Activated CD8-positive, alpha-beta memory T cell treated with anti-CD3 and anti-CD28 coated beads for 36 hours (primary cell): ENCODE data around the gene SH3PXD2B. TPM values are rescaled to one million over a fixed set of nuclear protein-coding genes. Genes with fewer than 3 reads are reported as not detected.
"Not testable (repeated sequence)": the region's sequence is repeated elsewhere in the genome, so short reads cannot be mapped to it uniquely, and the experiment has no call there.

Experiments used
- CTCF ChIA-PET: fragments of 350-600 bp; sonication (Branson Sonifier 250); formaldehyde crosslinking; loops from one replicate; lab custom pipeline; 2021; ENCODE audit warnings: antibody characterized with exemption; lab: Charles Lee
- POLR2A ChIA-PET: fragments of 350-600 bp; sonication (Branson Sonifier 250); formaldehyde crosslinking; loops from one replicate; lab custom pipeline; 2021; ENCODE audit warnings: antibody characterized with exemption; lab: Charles Lee
- total RNA-seq, 2 experiments: library from RNA; stranded (reverse); gene quantifications; one replicate each; pipeline ENCODE4 v1.2.3, GENCODE V29; 2021

The SH3PXD2B gene
- total RNA-seq, 2 experiments from 2014 or later: 0.17 to 0.25 TPM

DNA sequence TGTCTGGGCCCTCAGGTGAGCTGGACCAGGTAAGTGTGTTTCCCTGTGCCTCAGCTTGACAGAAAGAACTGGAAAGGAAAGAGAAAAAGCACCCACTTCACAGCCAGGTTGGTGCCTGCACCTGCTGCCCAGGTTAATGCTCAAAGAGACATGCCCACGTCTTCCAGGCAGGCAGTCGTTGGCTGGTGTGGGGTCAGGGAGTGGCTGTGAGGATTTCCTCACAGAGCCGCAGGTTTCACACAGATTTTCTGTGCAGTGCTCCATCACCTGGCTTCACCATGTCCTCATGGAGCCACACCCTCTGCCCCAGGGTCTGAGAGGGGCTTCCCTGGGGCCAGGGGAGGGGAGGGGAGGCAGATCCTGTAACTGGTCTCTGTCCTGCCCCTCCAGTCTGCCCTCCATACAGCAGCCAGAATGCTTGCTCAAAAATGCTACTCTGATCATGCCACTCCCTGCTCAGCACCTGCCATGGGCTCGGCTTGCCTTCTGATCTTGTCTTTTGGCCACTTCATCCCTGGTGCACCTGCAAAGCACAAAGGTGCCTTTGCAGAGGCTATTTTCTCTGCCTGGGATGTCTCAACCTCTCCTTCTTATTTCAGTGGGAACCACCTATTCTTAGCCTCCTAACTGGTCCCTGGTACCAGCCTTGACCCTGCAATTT is 88.2 kb downstream of the SH3PXD2B start:
- ChIA-PET POLR2A (no interaction called here), CTCF (no interaction called here)

DNA sequence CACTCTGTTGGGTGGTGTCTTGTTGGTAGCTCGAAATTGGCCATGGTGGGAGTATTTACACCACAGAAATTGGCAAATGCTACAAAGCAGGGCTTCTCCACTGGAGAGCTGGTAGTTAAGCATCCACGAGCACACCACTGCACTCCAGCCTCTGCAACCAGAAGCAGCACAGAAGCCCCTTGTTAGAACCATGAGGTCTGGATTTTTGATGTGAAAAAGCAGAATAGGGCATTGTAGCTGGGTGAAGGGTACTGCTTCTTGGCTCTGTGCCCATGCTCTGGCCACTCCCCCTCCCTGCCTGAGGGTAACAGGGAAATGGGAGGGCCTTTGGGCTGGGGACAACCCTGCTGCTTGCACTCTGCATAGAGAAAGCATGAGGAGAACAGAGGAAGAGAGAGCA is 89.6 kb downstream of the SH3PXD2B start:
- ChIA-PET POLR2A (no interaction called here), CTCF (interaction anchor here (1.3 kb wide), 1 partner anchor 87 kb away, joined by 3 read pairs; no protein-coding TSS in a partner anchor)

DNA sequence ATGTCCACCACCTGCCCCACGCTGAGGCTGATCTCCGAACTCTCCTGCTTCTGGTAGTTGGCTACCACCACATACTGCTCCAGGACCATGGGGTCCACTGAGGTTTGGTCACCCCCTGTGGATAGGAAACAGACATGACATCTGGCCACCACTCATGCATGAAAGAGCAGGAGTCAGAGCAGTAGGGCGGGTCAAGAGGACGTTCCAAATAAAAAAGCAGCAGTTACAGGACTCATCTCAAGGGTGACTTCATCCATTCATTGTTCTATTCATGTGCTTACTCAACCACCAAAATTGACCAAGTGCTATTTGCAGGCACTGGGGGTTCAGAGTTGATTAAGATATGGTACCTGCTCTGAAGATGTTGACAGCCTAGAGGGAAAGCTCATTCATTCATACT is 91.6 kb downstream of the SH3PXD2B start:
- ChIA-PET POLR2A (no interaction called here), CTCF (no interaction called here)

DNA sequence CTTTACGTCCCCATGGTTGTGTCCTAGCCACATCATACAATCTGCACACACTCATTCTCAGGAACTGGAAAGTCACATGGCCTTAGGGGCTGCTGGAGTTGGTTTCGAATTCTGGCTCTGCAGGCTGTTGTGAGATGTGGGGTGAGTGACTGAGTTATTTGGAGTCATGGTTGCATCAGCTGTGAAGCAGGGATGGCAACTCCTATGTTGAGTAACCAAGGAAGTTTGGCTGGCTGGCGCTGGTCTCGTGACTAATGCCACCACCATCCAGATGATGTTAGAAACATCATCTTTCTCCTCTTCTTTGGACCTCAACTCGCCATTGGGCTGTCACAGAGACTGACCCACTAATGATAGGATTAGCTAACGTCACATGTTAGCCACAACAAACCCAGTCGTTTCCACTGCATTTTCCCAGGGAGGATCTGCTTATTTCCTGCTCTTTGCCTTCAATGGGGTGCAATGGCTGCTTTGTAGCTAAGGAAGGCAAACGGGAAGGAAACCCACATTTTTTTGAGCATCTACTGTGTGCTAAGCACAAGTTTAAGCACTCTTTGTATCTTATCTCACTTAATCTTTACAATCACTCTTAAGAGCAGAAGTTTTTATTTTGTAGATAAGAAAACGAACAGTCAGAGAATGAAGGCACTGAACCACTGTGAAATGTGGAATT is 92.6 kb downstream of the SH3PXD2B start:
- POLR2A ChIA-PET: no interaction called here
- CTCF ChIA-PET: interaction anchor here (1.4 kb wide), 1 partner anchor 8 kb away, joined by 4 read pairs; no protein-coding TSS in a partner anchor

DNA sequence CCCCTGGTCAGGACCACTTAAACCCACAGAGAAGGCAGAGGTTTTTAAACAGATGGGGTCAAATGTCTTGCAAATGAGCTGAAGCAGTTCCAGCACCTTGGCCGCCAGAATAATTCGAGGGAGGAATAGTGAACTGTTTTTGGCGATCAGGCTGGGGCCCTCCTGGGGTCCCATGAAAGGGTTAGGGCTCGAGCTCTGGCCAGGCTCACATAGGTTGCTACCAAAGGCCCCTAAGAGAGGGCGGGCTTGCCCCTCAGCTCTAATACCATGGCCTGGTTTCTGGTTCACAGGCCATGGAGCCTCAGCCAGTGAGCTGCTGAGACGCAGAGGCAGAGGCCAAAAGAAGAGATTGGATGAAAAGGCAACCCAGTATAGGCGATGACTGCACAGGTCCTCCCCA is 96.0 kb downstream of the SH3PXD2B start:
- ChIA-PET CTCF (no interaction called here), POLR2A (no interaction called here)

DNA sequence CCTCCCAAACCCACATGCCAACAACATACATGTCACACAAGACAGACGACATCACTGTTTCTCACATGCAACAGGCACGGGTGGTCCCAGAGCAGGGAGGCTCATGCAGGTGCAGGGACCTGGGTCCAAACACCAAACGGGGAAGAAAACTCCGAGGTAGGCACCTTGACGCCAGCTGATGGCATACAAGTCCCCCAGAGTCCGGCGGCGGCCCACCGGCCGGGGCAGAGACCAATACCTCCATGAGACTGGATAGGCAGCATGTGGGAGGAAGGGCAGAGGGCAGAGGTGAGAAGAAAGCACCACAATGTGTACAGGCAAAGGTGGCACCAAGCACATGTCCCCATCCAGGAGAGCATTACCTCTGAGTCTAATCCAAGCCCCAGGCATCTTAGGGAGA is 97.8 kb downstream of the SH3PXD2B start:
- ChIA-PET POLR2A (no interaction called here), CTCF (no interaction called here)

DNA sequence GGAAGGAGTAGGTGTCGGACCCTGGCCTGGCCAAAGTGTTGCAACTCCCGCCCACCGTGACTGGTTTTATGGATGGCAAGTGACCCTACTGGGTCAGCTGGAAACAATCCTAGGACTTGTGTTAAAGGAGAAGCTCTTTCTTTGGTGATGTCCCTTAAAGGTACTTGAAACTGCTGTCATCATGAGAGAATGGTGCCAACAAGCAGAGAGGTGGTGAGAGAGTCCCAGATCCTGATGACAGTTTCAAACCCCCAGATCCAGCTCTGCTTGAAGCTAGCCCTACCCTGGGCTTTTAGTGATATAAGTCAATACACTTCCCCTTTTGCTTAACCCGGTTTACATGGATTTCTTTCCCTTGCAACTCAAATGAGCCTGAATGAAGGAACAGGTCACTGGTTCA is 98.3 kb downstream of the SH3PXD2B start:
- CTCF ChIA-PET: no interaction called here
- POLR2A ChIA-PET: no interaction called here

DNA sequence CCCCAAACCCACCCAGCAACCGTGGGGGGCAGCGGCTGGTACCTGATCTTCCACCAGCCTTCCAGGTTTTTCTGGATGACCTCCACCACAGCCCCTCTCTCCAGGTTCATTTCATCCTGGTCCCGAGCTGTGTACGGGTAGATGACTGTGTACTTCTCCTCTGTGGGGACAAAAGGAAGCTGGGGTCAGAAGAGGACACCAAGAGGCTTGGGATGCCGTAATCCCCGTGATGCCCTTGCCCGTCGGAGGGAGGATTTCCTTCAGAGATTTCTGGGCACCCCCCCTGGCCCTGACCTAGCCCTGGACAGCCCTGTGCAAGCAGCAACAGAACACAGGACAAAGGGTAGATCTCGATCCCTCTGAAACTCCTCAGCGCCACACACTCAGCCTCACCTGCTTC is 100.5 kb downstream of the SH3PXD2B start:
- ChIA-PET POLR2A (no interaction called here), CTCF (interaction anchor here (1.3 kb wide), 1 partner anchor 17 kb away, joined by 4 read pairs; no protein-coding TSS in a partner anchor)

DNA sequence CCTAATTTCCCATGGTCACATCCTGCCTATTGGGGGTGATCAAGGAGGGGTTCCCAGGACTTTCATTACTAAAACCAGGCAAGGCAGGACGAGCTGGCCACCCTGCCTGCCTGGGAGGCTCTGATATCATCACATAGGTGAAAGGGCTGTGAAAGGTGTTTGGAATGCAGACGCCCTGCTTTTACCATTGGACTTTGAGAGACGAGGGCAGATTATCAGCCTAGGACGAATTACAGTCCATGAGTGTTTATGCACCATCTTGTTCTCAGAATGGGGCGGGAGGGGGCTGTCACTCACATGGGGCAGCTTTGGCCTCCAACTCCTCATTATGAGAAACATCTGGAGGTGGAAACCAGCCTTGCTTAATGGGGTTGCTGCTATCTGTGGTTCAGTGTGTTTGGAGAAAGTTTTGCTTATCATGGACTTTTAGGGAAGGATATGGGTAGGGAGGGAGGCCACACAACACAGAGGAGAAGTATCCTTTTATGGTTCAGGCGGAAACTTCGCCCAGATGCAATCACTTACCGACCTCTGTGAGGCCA is 101.0 kb downstream of the SH3PXD2B start:
- ChIA-PET CTCF (no interaction called here), POLR2A (no interaction called here)

DNA sequence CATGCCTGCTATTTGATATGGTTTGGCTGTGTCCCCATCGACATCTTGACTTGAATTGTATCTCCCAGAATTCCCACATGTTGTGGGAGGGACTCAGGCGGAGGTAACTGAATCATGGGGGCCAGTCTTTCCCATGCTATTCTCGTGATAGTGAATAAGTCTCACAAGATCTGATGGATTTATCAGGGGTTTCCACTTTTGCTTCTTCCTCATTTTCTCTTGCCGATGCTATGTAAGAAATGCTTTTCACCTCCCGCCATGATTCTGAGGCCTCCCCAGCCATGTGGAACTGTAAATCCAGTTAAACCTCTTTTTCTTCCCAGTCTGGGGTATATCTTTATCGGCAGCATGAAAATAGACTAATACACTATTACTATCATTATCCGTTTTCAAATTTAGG is 101.8 kb downstream of the SH3PXD2B start:
- CTCF ChIA-PET, POLR2A ChIA-PET: not testable (repeated sequence)

DNA sequence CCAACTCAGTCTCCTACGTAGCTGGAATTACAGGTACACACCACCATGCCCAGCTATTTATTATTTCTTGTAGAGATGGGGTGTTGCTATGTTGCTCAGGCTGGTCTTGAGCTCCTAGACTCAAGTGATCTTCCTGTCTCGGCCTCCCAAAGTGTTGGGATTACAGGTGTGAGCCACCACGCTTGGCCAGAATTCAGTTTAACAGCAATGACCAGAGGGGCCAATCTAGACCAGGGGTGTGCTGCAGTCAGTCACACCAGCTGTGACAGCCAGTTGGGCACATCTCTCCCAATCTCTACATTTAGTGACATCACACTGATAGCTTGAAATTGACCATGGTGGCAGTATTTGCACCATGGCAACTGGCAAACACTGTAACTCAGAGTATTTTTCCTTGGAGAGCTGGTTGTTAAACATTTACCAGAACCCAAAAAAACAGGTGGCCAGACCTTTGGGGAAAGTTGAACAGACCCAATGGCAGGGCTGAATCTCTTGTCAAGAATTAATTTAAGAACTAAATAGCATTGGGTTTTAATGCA is 103.0 kb downstream of the SH3PXD2B start:
- POLR2A ChIA-PET: interaction anchor here (0.6 kb wide), 1 partner anchor 558 kb away, joined by 3 read pairs; no protein-coding TSS in a partner anchor

DNA sequence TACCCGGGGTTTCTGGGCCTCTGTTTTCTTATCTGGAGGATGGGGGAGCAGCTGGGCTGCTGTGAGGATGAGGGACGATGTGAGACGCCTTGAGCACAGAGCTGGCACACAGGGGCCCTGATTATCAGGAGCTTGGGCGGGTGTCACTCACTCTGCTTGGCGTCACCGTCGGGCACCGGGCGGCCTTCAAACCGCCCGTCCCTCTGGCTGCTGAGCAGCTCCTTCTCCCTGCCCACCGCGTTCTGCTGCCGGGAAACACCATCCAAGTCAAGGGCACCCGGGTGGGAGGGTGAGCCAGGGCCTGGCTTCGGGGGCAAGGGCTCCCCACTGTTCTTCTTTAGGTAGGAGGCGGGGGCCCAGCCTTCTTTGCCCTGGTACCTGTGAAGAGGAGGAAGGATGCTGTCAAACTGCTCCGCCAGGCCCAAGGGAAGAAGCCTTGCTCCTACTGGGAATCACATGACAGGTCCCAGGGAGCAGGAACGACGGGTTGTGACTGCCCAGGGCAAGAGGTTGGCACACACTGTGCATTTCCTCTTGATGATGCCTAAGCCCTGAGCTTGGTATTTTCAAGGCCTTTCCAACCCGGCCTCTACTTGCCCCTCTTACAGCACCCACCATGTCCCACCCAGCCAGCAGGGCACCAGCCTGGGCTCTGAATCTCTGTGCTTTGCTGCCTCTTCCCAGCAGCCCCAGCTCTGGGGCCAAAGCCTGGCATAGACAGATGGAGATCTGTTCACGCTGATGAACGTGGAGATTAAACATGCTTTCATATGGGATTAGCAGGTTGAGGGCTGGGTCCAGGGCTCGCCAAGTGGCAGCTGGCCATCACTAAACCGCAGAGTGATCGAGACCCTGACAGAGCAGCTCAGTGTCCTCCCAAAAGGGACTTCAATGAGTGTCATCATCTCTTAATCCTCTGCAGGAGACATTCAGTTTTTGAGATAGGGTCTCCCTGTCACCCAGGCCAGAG is 103.8 kb downstream of the SH3PXD2B start:
- CTCF ChIA-PET: interaction anchor here (0.8 to 1.2 kb wide), 2 partner anchors 11 to 28 kb away, joined by 3 read pairs; no protein-coding TSS in a partner anchor

More for the DNA sequence above, 103.0 kb downstream of the SH3PXD2B start:
- CTCF ChIA-PET: interaction anchor here (0.8 to 1.2 kb wide), 2 partner anchors 12 to 29 kb away, joined by 3 read pairs; no protein-coding TSS in a partner anchor

DNA sequence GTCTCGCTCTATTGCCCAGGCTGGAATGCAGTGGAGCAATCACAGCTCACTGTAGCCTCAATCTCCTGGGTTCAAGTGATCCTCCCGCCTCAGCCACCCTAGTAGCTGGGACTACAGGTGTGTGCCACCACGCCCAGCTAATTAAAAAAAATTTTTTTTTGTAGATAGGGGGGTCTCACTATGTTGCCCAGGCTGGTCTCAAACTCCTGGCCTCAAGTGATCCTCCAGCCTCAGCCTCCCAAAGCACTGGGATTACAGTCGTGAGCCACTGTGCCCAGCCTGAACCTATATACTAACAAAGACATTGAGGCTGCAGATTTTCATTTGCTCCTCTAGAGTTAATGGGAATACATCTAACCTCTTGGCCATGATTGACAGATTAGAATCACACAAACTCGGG is 105.6 kb downstream of the SH3PXD2B start:
- POLR2A ChIA-PET, CTCF ChIA-PET: not testable (repeated sequence)

More for the DNA sequence above, 103.8 kb downstream of the SH3PXD2B start:
- POLR2A ChIA-PET: interaction anchor here (0.6 kb wide), 1 partner anchor 557 kb away, joined by 3 read pairs; no protein-coding TSS in a partner anchor

DNA sequence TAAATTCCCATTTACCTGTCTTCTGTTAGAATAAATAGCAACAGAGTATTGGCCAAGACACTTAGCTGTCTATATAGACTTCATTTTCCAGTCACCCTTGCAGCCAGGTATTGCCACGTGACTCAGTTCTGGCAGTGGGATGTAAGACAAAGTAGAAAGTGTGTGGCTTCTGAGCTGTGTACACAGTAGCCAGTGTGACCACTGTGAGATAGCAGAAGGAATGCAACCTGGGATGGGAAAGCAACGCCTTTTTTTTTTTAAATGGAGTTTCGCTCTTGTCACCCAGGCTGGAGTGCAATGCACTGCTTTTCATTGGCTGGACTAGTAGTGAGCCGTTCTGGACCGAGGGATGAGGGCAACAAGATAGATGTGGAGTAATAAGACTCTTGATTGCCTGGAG is 106.2 kb downstream of the SH3PXD2B start:
- CTCF ChIA-PET: no interaction called here

DNA sequence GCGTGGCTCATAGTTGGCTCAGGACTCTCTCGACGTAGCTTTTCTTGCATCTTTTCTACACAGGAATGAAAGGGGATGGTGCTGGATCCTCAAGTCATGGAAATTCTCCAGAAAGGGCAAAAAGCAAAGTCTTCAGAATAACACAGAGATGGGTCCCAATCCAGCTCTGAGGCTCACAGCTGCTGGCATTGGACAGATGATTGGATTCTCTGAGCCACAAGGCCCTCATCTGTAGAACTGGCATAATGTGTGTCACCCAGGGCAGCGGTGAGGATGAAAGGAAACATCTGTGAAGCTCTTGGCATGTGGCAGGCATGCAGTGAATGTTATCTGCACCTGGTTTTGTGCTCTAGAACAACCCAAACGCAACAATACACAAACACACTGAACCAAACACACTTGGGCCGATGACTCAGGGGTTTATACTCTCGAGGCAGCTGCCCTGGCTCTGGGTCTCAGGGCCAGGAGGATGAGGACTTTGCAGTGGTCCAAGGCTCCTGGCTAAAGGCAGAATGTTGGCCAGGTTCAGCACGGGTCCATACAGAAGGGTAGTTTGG is 106.8 kb downstream of the SH3PXD2B start:
- ChIA-PET CTCF (no interaction called here), POLR2A (no interaction called here)

More for the DNA sequence above, 106.2 kb downstream of the SH3PXD2B start:
- POLR2A ChIA-PET: no interaction called here

DNA sequence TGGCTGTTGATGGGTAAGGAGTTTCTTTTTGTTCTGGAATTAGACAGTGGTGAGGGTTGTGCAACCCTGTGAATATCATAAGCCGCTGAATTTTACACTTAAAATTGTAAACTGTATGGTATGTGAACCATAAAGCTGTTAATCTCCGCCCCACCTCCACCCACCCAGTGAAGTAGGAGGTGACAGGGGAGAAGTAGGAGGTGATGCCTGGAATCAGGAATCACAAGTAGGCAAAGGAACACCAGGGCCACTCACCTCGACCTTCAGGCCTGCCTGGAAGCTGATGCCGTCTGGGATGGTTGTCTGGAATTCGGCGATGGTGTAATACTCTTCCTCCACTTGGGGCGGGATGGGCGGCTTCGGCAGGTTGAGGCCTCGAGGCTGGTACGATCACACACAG is 108.4 kb downstream of the SH3PXD2B start:
- ChIA-PET CTCF (no interaction called here), POLR2A (no interaction called here)

DNA sequence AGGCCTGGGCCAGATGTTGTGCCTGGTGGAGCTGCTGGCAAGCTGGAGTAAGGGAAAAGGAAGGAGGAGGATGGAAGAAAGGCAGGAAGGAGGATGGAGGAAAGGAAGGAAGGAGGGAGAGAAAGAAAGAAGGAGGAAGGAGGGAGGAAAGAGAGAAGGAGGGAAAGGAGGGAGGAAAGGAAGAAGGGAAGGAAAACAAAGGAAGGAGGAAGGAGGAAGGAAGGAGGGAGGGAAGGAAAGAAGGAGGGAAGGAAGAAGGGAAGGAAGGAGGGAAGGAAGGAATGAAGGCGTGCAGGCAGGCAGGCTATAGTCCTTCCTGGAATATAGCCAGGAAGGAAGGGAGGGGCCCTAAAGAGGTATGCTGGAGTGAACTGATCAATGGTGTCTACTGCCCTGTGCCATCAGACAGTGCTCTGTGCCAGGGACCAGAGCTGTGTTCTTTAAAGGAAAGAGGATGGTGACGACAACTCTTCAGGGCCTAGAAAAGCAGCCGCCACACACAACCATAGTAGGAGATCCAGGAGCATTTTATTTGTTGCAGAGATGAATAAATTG is 109.4 kb downstream of the SH3PXD2B start:
- POLR2A ChIA-PET: no interaction called here
- CTCF ChIA-PET: no interaction called here

DNA sequence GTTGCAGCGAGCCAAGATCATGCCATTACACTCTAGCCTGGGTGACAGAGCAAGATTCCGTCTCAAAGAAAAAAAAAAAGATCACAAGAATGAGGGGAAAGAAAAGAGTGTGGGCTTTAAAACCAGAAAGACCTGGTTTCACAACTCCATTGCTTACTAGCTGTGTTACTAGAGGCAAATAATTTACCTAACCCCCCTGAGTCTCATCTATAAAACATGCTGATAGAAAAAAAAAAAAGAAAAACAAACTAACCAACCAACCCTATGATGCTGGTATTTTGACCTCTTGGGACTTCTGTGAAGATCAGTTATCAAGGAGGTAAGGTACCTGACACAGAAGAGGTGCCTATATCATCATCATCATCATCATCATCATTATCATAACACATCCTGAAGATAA is 110.6 kb downstream of the SH3PXD2B start:
- POLR2A ChIA-PET: no interaction called here
- CTCF ChIA-PET: no interaction called here
